Fibroblast of lung (primary cell): ENCODE data around the gene NBEA. TPM values are rescaled to one million over a fixed set of nuclear protein-coding genes. Genes with fewer than 3 reads are reported as not detected.
A peak's percentile ranks its signal among the peaks of the same experiment; 100 is the strongest.

Experiments
- DNase-seq, 2 donors: peaks; one replicate each; pipeline versions ENCODE4 v3.0.0 to v3.0.0-alpha.2; 2010; ENCODE audit warnings: low read depth in 2 of 2
- H2AFZ ChIP-seq: 2 replicates; pipeline ENCODE4 v1.5.1; 2012; ENCODE audit warnings: low read length, control low read depth, inconsistent platforms
- H3K27ac ChIP-seq: 2 replicates; pipeline ENCODE4 v1.5.1; 2011; ENCODE audit warnings: low read length, control low read depth; ENCODE audit not compliant: insufficient read depth
- H3K27me3 ChIP-seq: 2 replicates; pipeline ENCODE4 v1.5.1; 2011; ENCODE audit warnings: mild to moderate bottlenecking, low read length; ENCODE audit not compliant: control insufficient read depth, insufficient read depth
- H3K36me3 ChIP-seq: 2 replicates; pipeline ENCODE4 v1.5.1; 2011; ENCODE audit warnings: low read length; ENCODE audit not compliant: control insufficient read depth, insufficient read depth
- H3K4me1 ChIP-seq: 2 replicates; pipeline ENCODE4 v1.5.1; 2011; ENCODE audit warnings: low read length; ENCODE audit not compliant: control insufficient read depth, insufficient read depth; ENCODE audit errors: extremely low read depth
- H3K4me2 ChIP-seq: 2 replicates; pipeline ENCODE4 v1.5.1; 2011; ENCODE audit warnings: low read length, control low read depth; ENCODE audit not compliant: insufficient read depth; ENCODE audit errors: extremely low read depth
- H3K4me3 ChIP-seq, 4 experiments: fragments of 200-600 bp in 1 of 4; sonication (generic) in 1 of 4; replicated peaks in 1 of 4; 2 replicates each; pipeline ENCODE4 v1.5.1; 2011 to 2016; ENCODE audit warnings: low read length in 4 of 4, low read depth in 3 of 4, mild to moderate bottlenecking in 3 of 4, control low read depth in 2 of 4, inconsistent platforms in 1 of 4, mixed read lengths in 1 of 4; ENCODE audit not compliant: insufficient read depth in 1 of 4; ENCODE audit errors: control extremely low read depth in 1 of 4
- H3K79me2 ChIP-seq: 2 replicates; pipeline ENCODE4 v1.5.1; 2012; ENCODE audit warnings: mild to moderate bottlenecking, low read length, inconsistent platforms; ENCODE audit not compliant: control insufficient read depth, insufficient read depth
- H3K9ac ChIP-seq: 2 replicates; pipeline ENCODE4 v1.5.1; 2011; ENCODE audit warnings: mild to moderate bottlenecking, low read length, control low read depth; ENCODE audit not compliant: insufficient read depth
- H3K9me3 ChIP-seq: 2 replicates; pipeline ENCODE4 v1.5.1; 2012; ENCODE audit warnings: low read depth, low read length; ENCODE audit not compliant: control insufficient read depth, insufficient read depth
- H4K20me1 ChIP-seq: 2 replicates; pipeline ENCODE4 v1.5.1; 2011; ENCODE audit warnings: low read length; ENCODE audit not compliant: control insufficient read depth, insufficient read depth; ENCODE audit errors: extremely low read depth
- EZH2 ChIP-seq: IDR thresholded peaks from 2 replicates; pipeline ENCODE4 v1.5.1; 2012; ENCODE audit warnings: low read length, control low read depth, mild to moderate bottlenecking; ENCODE audit errors: missing control alignments
- polyA plus RNA-seq, 2 donors: library from polyadenylated mRNA; depleted of rRNA in 1 of 2; stranded (reverse) in 1 of 2; unstranded in 1 of 2; fragments of >200 nt; gene quantifications; 2 replicates each; pipeline ENCODE4 v1.2.1, GENCODE V29; 2011 to 2012; ENCODE audit warnings: missing spikeins in 1 of 2
- total RNA-seq: library from RNA; depleted of rRNA; stranded (reverse); fragments of >200 nt; gene quantifications from 2 replicates; pipeline ENCODE4 v1.2.1, GENCODE V29; 2014
- TF ChIP-seq, protein P1 (sequence below), 2 donors: IDR thresholded peaks in 1 of 2; conservative IDR thresholded peaks in 1 of 2; 1 replicate in 1 of 2; 2 replicates in 1 of 2; pipeline ENCODE4 v1.5.1; 2011 to 2012; ENCODE audit warnings: low read length in 2 of 2, control low read depth in 1 of 2, inconsistent platforms in 1 of 2, low read depth in 1 of 2, mild to moderate bottlenecking in 1 of 2

NBEA gene
- total and polyA plus RNA-seq, 2 donors (not counting 1 experiment from before 2014, with no cell fraction given), result 3.6 to 7.8 TPM

GRCh38 chr13:35552172-35552844, 610.2 kb downstream of the NBEA start:
- no peaks in the 10 kb centered on the region for H3K9me3 ChIP-seq
- H3K4me1 ChIP-seq, result peaks cover 5% of the 10 kb centered on the region
- H3K27ac ChIP-seq, result no peak overlapping the region
- no peaks in the 10 kb centered on the region for H3K36me3 ChIP-seq
- no peak overlapping the region for H2AFZ ChIP-seq
- no peak overlapping the region for H3K4me3 ChIP-seq
- H3K9ac ChIP-seq, result no peak overlapping the region
- TF ChIP-seq EZH2, result no peak
- TF ChIP-seq, protein P1, sequence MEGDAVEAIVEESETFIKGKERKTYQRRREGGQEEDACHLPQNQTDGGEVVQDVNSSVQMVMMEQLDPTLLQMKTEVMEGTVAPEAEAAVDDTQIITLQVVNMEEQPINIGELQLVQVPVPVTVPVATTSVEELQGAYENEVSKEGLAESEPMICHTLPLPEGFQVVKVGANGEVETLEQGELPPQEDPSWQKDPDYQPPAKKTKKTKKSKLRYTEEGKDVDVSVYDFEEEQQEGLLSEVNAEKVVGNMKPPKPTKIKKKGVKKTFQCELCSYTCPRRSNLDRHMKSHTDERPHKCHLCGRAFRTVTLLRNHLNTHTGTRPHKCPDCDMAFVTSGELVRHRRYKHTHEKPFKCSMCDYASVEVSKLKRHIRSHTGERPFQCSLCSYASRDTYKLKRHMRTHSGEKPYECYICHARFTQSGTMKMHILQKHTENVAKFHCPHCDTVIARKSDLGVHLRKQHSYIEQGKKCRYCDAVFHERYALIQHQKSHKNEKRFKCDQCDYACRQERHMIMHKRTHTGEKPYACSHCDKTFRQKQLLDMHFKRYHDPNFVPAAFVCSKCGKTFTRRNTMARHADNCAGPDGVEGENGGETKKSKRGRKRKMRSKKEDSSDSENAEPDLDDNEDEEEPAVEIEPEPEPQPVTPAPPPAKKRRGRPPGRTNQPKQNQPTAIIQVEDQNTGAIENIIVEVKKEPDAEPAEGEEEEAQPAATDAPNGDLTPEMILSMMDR (conservative IDR thresholded peaks at IDR 0.05 in 1 of 2, IDR thresholded peaks at IDR 0.05 in 1 of 2; ENCODE audit: low read depth in 1 of 2, low read length in 2 of 2), result no peak
- peak; percentile 18 to 82 for DNase-seq
- H4K20me1 ChIP-seq, result no peaks in the 10 kb centered on the region
- no peaks in the 10 kb centered on the region for H3K79me2 ChIP-seq
- no peak overlapping the region for H3K4me2 ChIP-seq
- no peaks in the 10 kb centered on the region for H3K27me3 ChIP-seq

DNA sequence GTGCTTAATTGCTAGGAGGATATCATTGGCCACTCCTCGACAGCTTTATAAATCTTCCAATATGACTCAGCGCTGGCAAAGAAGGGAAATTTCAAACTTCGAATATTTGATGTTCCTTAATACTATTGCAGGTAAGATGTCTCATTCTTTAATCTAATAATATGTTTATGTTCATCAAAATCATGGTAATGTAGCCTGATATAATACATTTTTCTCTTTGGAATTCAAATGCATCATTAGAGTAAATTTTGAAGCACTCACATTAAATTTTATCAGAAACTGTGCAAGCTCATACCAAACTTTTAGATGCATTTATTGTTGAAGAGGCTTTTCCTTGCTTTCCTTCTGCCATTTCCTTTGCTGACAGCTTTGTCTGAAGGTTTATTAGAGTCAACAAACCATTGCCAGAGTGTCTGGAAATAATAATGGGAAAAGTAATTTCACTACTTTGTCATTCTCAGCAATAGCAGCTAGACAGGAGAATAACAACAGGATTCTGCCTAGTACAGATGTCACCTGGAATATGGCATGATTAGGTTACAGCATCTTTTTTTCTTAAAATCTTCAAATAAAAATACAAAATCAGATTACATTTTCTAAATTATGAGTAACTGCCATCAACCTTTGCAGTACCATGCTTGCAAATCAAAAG, 613.0 kb downstream of the NBEA start:
- TF ChIP-seq EZH2, result no peak
- TF ChIP-seq, protein P1 (conservative IDR thresholded peaks at IDR 0.05 in 1 of 2, IDR thresholded peaks at IDR 0.05 in 1 of 2; ENCODE audit: low read depth in 1 of 2, low read length in 2 of 2), result no peak
- Histone ChIP-seq H3K27ac (no peak overlapping the region), H3K4me2 (no peak overlapping the region)

GRCh38 chr13:35557475-35557874, 615.4 kb downstream of the NBEA start:
- DNase-seq, result no peak
- H2AFZ ChIP-seq, result no peak overlapping the region
- no peaks in the 10 kb centered on the region for H3K79me2 ChIP-seq
- H3K4me1 ChIP-seq, result no peaks in the 10 kb centered on the region
- H3K27me3 ChIP-seq, result no peaks in the 10 kb centered on the region
- no peaks in the 10 kb centered on the region for H4K20me1 ChIP-seq
- H3K4me2 ChIP-seq, result no peak overlapping the region
- TF ChIP-seq EZH2, result no peak
- TF ChIP-seq, protein P1 (conservative IDR thresholded peaks at IDR 0.05 in 1 of 2, IDR thresholded peaks at IDR 0.05 in 1 of 2; ENCODE audit: low read depth in 1 of 2, low read length in 2 of 2), result no peak
- no peaks in the 10 kb centered on the region for H3K36me3 ChIP-seq
- no peaks in the 10 kb centered on the region for H3K9me3 ChIP-seq
- H3K4me3 ChIP-seq, result no peak overlapping the region
- H3K9ac ChIP-seq, result no peak overlapping the region
- H3K27ac ChIP-seq, result no peak overlapping the region

More for the DNA sequence above, 613.0 kb downstream of the NBEA start:
- peak in 1 of 2 donors; percentile 12 for DNase-seq
- Histone ChIP-seq H3K27me3 (no peaks in the 10 kb centered on the region), H3K9ac (no peak overlapping the region), H3K4me3 (no peak overlapping the region), H4K20me1 (no peaks in the 10 kb centered on the region), H3K4me1 (no peaks in the 10 kb centered on the region), H3K9me3 (no peaks in the 10 kb centered on the region), H3K79me2 (no peaks in the 10 kb centered on the region), H3K36me3 (no peaks in the 10 kb centered on the region), H2AFZ (no peak overlapping the region)
